ENCODE data around the gene ITK.

ITK gene

GRCh38 chr5:157301066-157301465, 120.4 kb downstream of the ITK start:
- no peak overlapping the region for H3K4me3 ChIP-seq (ENCODE audit: low read length)
- H3K9ac ChIP-seq (ENCODE audit: low read depth, low read length): no peak overlapping the region
- H3K27ac ChIP-seq (ENCODE audit: low read depth, low read length): no peak overlapping the region
- H3K9me3 ChIP-seq (ENCODE audit: insufficient read depth, low read depth, low read length): no peaks in the 10 kb centered on the region
- H3K4me1 ChIP-seq (ENCODE audit: insufficient read depth, low read length): no peaks in the 10 kb centered on the region
- H3K27me3 ChIP-seq (ENCODE audit: insufficient read depth, low read length): no peaks in the 10 kb centered on the region
- H3K36me3 ChIP-seq (ENCODE audit: insufficient read depth, low read length): peaks cover 30% of the 10 kb centered on the region

- Histone ChIP-seq H3K9ac (ENCODE audit: low read depth, low read length) (no peak overlapping the region), H3K27ac (ENCODE audit: low read depth, low read length) (no peak overlapping the region), H3K27me3 (ENCODE audit: insufficient read depth, low read length) (no peaks in the 10 kb centered on the region), H3K4me1 (ENCODE audit: insufficient read depth, low read length) (no peaks in the 10 kb centered on the region), H3K4me3 (ENCODE audit: low read length) (no peak overlapping the region), H3K36me3 (ENCODE audit: insufficient read depth, low read length) (peaks cover 19% of the 10 kb centered on the region; the same call in 1 of the 2 replicates), H3K9me3 (ENCODE audit: insufficient read depth, low read depth, low read length) (no peaks in the 10 kb centered on the region)
- 97% methylated on average over 4 of the region's 5 CpGs for WGBS
Measured at GRCh38 chr5:157303023-157303422, 122.4 kb downstream of the ITK start.

- Histone ChIP-seq H3K9ac (ENCODE audit: low read depth, low read length) (no peak overlapping the region), H3K9me3 (ENCODE audit: insufficient read depth, low read depth, low read length) (no peaks in the 10 kb centered on the region), H3K4me3 (ENCODE audit: low read length) (no peak overlapping the region), H3K36me3 (ENCODE audit: insufficient read depth, low read length) (peaks cover 18% of the 10 kb centered on the region; the same call in 1 of the 2 replicates), H3K4me1 (ENCODE audit: insufficient read depth, low read length) (no peaks in the 10 kb centered on the region), H3K27ac (ENCODE audit: low read depth, low read length) (no peak overlapping the region), H3K27me3 (ENCODE audit: insufficient read depth, low read length) (no peaks in the 10 kb centered on the region)
- WGBS: 86% methylated on average over 8 of the region's 8 CpGs
Measured at GRCh38 chr5:157303667-157304327, 123.2 kb downstream of the ITK start.

Measured in HUES64 (cell line).